IMR-90 (cell line): ENCODE data around the gene TMC3. TPM values are rescaled to one million over a fixed set of nuclear protein-coding genes. Genes with fewer than 3 reads are reported as not detected.

ENCODE experiments used
- ATAC-seq: fragments of 200-7000 bp; cut with Tn5 transposase; 2 replicates; pipeline ENCODE4 v1.9.1; 2020; ENCODE audit warnings: low read depth, mild to moderate bottlenecking, moderate library complexity
- BruUV-seq: library from RNA; stranded (reverse); fragments of 400-500 nt; replicated peaks from 2 replicates; lab custom pipeline; 2021; lab: Mats Ljungman, UMichigan
- CTCF ChIA-PET: fragments of 300-600 bp; formaldehyde crosslinking; extraction: SDS; loops from one replicate; lab custom pipeline; 2021; ENCODE audit warnings: antibody characterized with exemption; lab: Yijun Ruan, JAX
- POLR2A ChIA-PET: fragments of 300-600 bp; sonication (Branson Sonifier 250); formaldehyde crosslinking; loops from one replicate; lab custom pipeline; 2022; ENCODE audit warnings: antibody characterized with exemption; ENCODE audit not compliant: unreplicated experiment; lab: Charles Lee
- DNase-seq: peaks from one replicate; pipeline ENCODE4 v3.0.0; 2013
- H2AFZ ChIP-seq: replicated peaks from 2 replicates; pipeline ENCODE3; 2013; ENCODE audit warnings: low read length, mild to moderate bottlenecking; ENCODE audit not compliant: poor library complexity
- H2AK5ac ChIP-seq: 2 replicates; pipeline ENCODE4 v1.6.1; 2013; ENCODE audit warnings: low read depth, low read length, inconsistent platforms
- H2AK9ac ChIP-seq: replicated peaks from 2 replicates; pipeline ENCODE3; 2013; ENCODE audit warnings: mild to moderate bottlenecking, low read depth, low read length, moderate library complexity; ENCODE audit not compliant: poor library complexity
- H2BK120ac ChIP-seq: 2 replicates; pipeline ENCODE4 v1.6.1; 2013; ENCODE audit warnings: low read depth, low read length, inconsistent platforms
- H2BK15ac ChIP-seq: 3 replicates; pipeline ENCODE4 v1.6.1; 2013; ENCODE audit warnings: low read depth, low read length, inconsistent platforms
- H2BK20ac ChIP-seq: 2 replicates; pipeline ENCODE4 v1.6.1; 2013; ENCODE audit warnings: low read depth, mild to moderate bottlenecking, inconsistent platforms, low read length, moderate library complexity
- H2BK5ac ChIP-seq: 2 replicates; pipeline ENCODE4 v1.6.1; 2013; ENCODE audit warnings: mild to moderate bottlenecking, low read depth, low read length, inconsistent platforms; ENCODE audit not compliant: poor library complexity, severe bottlenecking
- H3K14ac ChIP-seq: replicated peaks from 2 replicates; pipeline ENCODE4 v1.6.1; 2013; ENCODE audit warnings: low read depth, low read length, inconsistent platforms
- H3K18ac ChIP-seq: 2 replicates; pipeline ENCODE4 v1.6.1; 2013; ENCODE audit warnings: low read depth, low read length, control low read depth
- H3K23ac ChIP-seq: 2 replicates; pipeline ENCODE4 v1.6.1; 2013; ENCODE audit warnings: low read depth, low read length, inconsistent platforms
- H3K27ac ChIP-seq: 2 replicates; pipeline ENCODE4 v1.5.1; 2013; ENCODE audit warnings: mild to moderate bottlenecking, control low read depth, low read length; ENCODE audit not compliant: insufficient read depth
- H3K27me3 ChIP-seq: 2 replicates; pipeline ENCODE4 v1.6.1; 2013; ENCODE audit warnings: low read length; ENCODE audit not compliant: control insufficient read depth, insufficient read depth
- H3K36me3 ChIP-seq: 2 replicates; pipeline ENCODE4 v1.6.1; 2013; ENCODE audit warnings: low read length, mixed read lengths; ENCODE audit not compliant: control insufficient read depth, insufficient read depth
- H3K4ac ChIP-seq: 2 replicates; pipeline ENCODE4 v1.6.1; 2013; ENCODE audit warnings: low read depth, low read length, inconsistent platforms
- H3K4me1 ChIP-seq: 2 replicates; pipeline ENCODE4 v1.6.1; 2013; ENCODE audit warnings: low read length, mixed read lengths; ENCODE audit not compliant: control insufficient read depth, insufficient read depth
- H3K4me2 ChIP-seq: 2 replicates; pipeline ENCODE4 v1.6.1; 2013; ENCODE audit warnings: low read depth, mild to moderate bottlenecking, control low read depth, low read length, moderate library complexity
- H3K4me3 ChIP-seq: 2 replicates; pipeline ENCODE4 v1.5.1; 2013; ENCODE audit warnings: low read depth, mild to moderate bottlenecking, control low read depth, low read length, moderate library complexity; ENCODE audit not compliant: insufficient read depth
- H3K56ac ChIP-seq: 2 replicates; pipeline ENCODE4 v1.6.1; 2013; ENCODE audit warnings: low read length, inconsistent platforms; ENCODE audit not compliant: insufficient read depth; ENCODE audit errors: extremely low read depth
- H3K79me1 ChIP-seq, 2 experiments: 2 replicates each; pipeline ENCODE4 v1.6.1; 2013; ENCODE audit warnings: low read length in 2 of 2, inconsistent platforms in 1 of 2, low read depth in 1 of 2
- H3K9ac ChIP-seq: 2 replicates; pipeline ENCODE4 v1.6.1; 2013; ENCODE audit warnings: low read depth, low read length, control low read depth
- H3K9me1 ChIP-seq: 2 replicates; pipeline ENCODE4 v1.6.1; 2013; ENCODE audit warnings: low read length, inconsistent platforms; ENCODE audit not compliant: insufficient read depth
- H3K9me3 ChIP-seq: 2 replicates; pipeline ENCODE4 v1.6.1; 2013; ENCODE audit warnings: low read length; ENCODE audit not compliant: control insufficient read depth, insufficient read depth
- H4K20me1 ChIP-seq: 2 replicates; pipeline ENCODE4 v1.6.1; 2013; ENCODE audit warnings: low read length, inconsistent platforms; ENCODE audit not compliant: insufficient read depth
- H4K5ac ChIP-seq: 2 replicates; pipeline ENCODE4 v1.6.1; 2013; ENCODE audit warnings: mild to moderate bottlenecking, low read depth, low read length, control low read depth
- H4K8ac ChIP-seq, 2 experiments: 2 replicates each; pipeline ENCODE4 v1.6.1; 2013; ENCODE audit warnings: low read depth in 2 of 2, low read length in 2 of 2, control low read depth in 1 of 2, inconsistent platforms in 1 of 2
- H4K91ac ChIP-seq: 2 replicates; pipeline ENCODE4 v1.6.1; 2013; ENCODE audit warnings: low read depth, low read length, inconsistent platforms; ENCODE audit not compliant: insufficient read depth
- BHLHE40 ChIP-seq: fragments of 150-350 bp; IDR thresholded peaks from 2 replicates; pipeline ENCODE4 v1.6.1; 2016; ENCODE audit warnings: mild to moderate bottlenecking, low read depth, low read length
- CEBPB ChIP-seq: IDR thresholded peaks from 2 replicates; pipeline ENCODE4 v1.6.1; 2012; ENCODE audit warnings: low read depth, low read length, improper control_type of control experiment
- CHD1 ChIP-seq: IDR thresholded peaks from 2 replicates; pipeline ENCODE4 v1.6.1; 2012; ENCODE audit warnings: low read depth, low read length, improper control_type of control experiment
- CTCF ChIP-seq: conservative IDR thresholded peaks from 2 replicates; pipeline ENCODE4 v1.5.1; 2012; ENCODE audit warnings: mild to moderate bottlenecking, low read depth, low read length, improper control_type of control experiment
- FOS ChIP-seq: fragments of 150-350 bp; IDR thresholded peaks from 2 replicates; pipeline ENCODE4 v1.6.1; 2016; ENCODE audit warnings: low read depth, low read length
- MAFK ChIP-seq: IDR thresholded peaks from 2 replicates; pipeline ENCODE4 v1.6.1; 2012; ENCODE audit warnings: low read depth, low read length, improper control_type of control experiment
- MAZ ChIP-seq: IDR thresholded peaks from 2 replicates; pipeline ENCODE4 v1.6.1; 2012; ENCODE audit warnings: low read depth, mild to moderate bottlenecking, low read length, improper control_type of control experiment, moderate library complexity, borderline replicate concordance
- MXI1 ChIP-seq: IDR thresholded peaks from 2 replicates; pipeline ENCODE4 v1.6.1; 2012; ENCODE audit warnings: low read depth, mild to moderate bottlenecking, low read length, moderate library complexity, borderline replicate concordance
- NFE2L2 ChIP-seq: fragments of 150-350 bp; IDR thresholded peaks from 2 replicates; pipeline ENCODE4 v1.6.1; 2016; ENCODE audit warnings: low read depth, mild to moderate bottlenecking, low read length
- POLR2A ChIP-seq: IDR thresholded peaks from 2 replicates; pipeline ENCODE4 v1.6.1; 2012; ENCODE audit warnings: mild to moderate bottlenecking, low read depth, low read length
- RAD21 ChIP-seq: IDR thresholded peaks from 2 replicates; pipeline ENCODE4 v1.6.1; 2012; ENCODE audit warnings: low read length, improper control_type of control experiment
- RFX5 ChIP-seq: IDR thresholded peaks from 2 replicates; pipeline ENCODE4 v1.8.0; 2012; ENCODE audit warnings: low read depth, mild to moderate bottlenecking, low read length, moderate library complexity
- SMC3 ChIP-seq: fragments of 150-350 bp; IDR thresholded peaks from 2 replicates; pipeline ENCODE4 v1.6.1; 2016; ENCODE audit warnings: low read depth, mild to moderate bottlenecking, antibody characterized with exemption, low read length, moderate library complexity
- WGBS, 2 experiments: methylation state at CpG; one replicate each; pipeline versions ENCODE4 v1.1.5 to v1.1.7; 2013; ENCODE audit warnings: missing lambda C conversion rate in 2 of 2; ENCODE audit not compliant: insufficient read length in 1 of 2; ENCODE audit errors: extremely low coverage in 2 of 2; 5-methylcytosine and 5-hydroxymethylcytosine counted together
- dilution Hi-C: fragments of 300-500 bp; cut with HindIII; formaldehyde crosslinking; loops from one replicate; pipeline ENCODE4 v1.14.3; 2018; ENCODE audit warnings: low sequenced_read_pairs; ENCODE audit not compliant: unreplicated experiment
- in situ Hi-C: fragments of 300-500 bp; cut with MboI; formaldehyde crosslinking; loops from 3 replicates; pipeline ENCODE4 v1.14.3; 2019; ENCODE audit warnings: low sequenced_read_pairs, inconsistent platforms, mixed read lengths
- intact Hi-C: fragments of 100-400 bp; cut with micrococcal nuclease; formaldehyde crosslinking; loops from 2 replicates; pipeline ENCODE4 v1.10.0; 2022
- polyA plus RNA-seq, 3 experiments: library from polyadenylated mRNA; depleted of rRNA; stranded (reverse); fragments of >200 nt; gene quantifications; 2 replicates each; pipeline ENCODE4 v1.2.3, GENCODE V29; 2012; ENCODE audit warnings: low replicate concordance in 1 of 3
- total RNA-seq: library from RNA; depleted of rRNA; stranded (reverse); fragments of >200 nt; gene quantifications from 2 replicates; pipeline ENCODE4 v1.2.3, GENCODE V29; 2012
- TF ChIP-seq, protein P1 (sequence below): fragments of 150-350 bp; IDR thresholded peaks from 2 replicates; pipeline ENCODE4 v1.6.1; 2016; ENCODE audit warnings: low read depth, mild to moderate bottlenecking, low read length, moderate library complexity, borderline replicate concordance
- TF ChIP-seq, protein P2 (sequence below): fragments of 150-350 bp; IDR thresholded peaks from 2 replicates; pipeline ENCODE4 v1.6.1; 2017; ENCODE audit warnings: mild to moderate bottlenecking, antibody characterized with exemption, low read length, low read depth

Gene TMC3
- total and polyA plus RNA-seq, 2 of the 4 experiments (the other 2 are of a cell fraction), result not detected

- Histone ChIP-seq H3K23ac (no peak overlapping the region), H4K91ac (no peak overlapping the region), H2BK20ac (no peak overlapping the region), H3K36me3 (no peaks in the 10 kb centered on the region), H3K9ac (no peak overlapping the region), H4K20me1 (no peaks in the 10 kb centered on the region), H2BK15ac (no peak overlapping the region), H3K4me3 (no peak overlapping the region), H3K4me2 (no peak overlapping the region), H4K8ac (no peak overlapping the region), H3K14ac (no peak overlapping the region), H3K27me3 (no peaks in the 10 kb centered on the region), H2BK120ac (no peak overlapping the region), H4K5ac (no peak overlapping the region), H2AFZ (no peak overlapping the region), H3K4me1 (no peaks in the 10 kb centered on the region), H3K9me3 (no peaks in the 10 kb centered on the region; the same call in 1 of the 2 replicates), H3K79me1 (no peaks in the 10 kb centered on the region), H3K56ac (no peak overlapping the region), H3K27ac (no peak overlapping the region), H2AK5ac (no peak overlapping the region), H2BK5ac (no peak overlapping the region), H3K18ac (no peak overlapping the region), H2AK9ac (no peak overlapping the region), H3K9me1 (0 out of 2 replicates have a peak, but pooled peaks cover 2% of the 10 kb centered on the region), H3K4ac (no peak overlapping the region)
- POLR2A ChIA-PET, result no interaction called here
- ATAC-seq (no peak), DNase-seq (no peak)
- dilution Hi-C loops (no loop called here), intact Hi-C loops (loop anchor here (5.0 kb wide), 1 partner anchor 208 kb away; no protein-coding TSS in a partner anchor), in situ Hi-C loops (no loop called here)
- WGBS, 2 experiments, result 100% methylated on average over 1 of the region's 5 CpGs; no CpG with 5 or more reads in 1 of the 2 experiments
- CTCF ChIA-PET, result no interaction called here
- BruUV-seq, result no TSS peak
- no peak for TF ChIP-seq MAZ
- TF ChIP-seq MAFK, result no peak
- TF ChIP-seq, protein P1, sequence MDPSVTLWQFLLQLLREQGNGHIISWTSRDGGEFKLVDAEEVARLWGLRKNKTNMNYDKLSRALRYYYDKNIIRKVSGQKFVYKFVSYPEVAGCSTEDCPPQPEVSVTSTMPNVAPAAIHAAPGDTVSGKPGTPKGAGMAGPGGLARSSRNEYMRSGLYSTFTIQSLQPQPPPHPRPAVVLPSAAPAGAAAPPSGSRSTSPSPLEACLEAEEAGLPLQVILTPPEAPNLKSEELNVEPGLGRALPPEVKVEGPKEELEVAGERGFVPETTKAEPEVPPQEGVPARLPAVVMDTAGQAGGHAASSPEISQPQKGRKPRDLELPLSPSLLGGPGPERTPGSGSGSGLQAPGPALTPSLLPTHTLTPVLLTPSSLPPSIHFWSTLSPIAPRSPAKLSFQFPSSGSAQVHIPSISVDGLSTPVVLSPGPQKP, result no peak
- TF ChIP-seq RAD21, result no peak
- TF ChIP-seq MXI1, result no peak
- no peak for TF ChIP-seq CHD1
- TF ChIP-seq NFE2L2, result no peak
- no peak for TF ChIP-seq FOS
- TF ChIP-seq SMC3, result no peak
- TF ChIP-seq, protein P2, sequence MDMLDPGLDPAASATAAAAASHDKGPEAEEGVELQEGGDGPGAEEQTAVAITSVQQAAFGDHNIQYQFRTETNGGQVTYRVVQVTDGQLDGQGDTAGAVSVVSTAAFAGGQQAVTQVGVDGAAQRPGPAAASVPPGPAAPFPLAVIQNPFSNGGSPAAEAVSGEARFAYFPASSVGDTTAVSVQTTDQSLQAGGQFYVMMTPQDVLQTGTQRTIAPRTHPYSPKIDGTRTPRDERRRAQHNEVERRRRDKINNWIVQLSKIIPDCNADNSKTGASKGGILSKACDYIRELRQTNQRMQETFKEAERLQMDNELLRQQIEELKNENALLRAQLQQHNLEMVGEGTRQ, result no peak
- no peak for TF ChIP-seq BHLHE40
- no peak for TF ChIP-seq CEBPB
- TF ChIP-seq CTCF, result no peak
- TF ChIP-seq RFX5, result no peak
- no peak for TF ChIP-seq POLR2A
Measured at GRCh38 chr15:81363718-81364500, 10.1 kb downstream of the TMC3 start.
